HG02763 (cell line): ENCODE measurements around the gene GALNT9.

Experiments
- ATAC-seq: cut with Tn5 transposase; IDR thresholded peaks from one replicate; pipeline ENCODE4 v1.9.1; 2021; ENCODE audit warnings: mild to moderate bottlenecking, moderate library complexity; ENCODE audit not compliant: unreplicated experiment

GALNT9 gene

DNA sequence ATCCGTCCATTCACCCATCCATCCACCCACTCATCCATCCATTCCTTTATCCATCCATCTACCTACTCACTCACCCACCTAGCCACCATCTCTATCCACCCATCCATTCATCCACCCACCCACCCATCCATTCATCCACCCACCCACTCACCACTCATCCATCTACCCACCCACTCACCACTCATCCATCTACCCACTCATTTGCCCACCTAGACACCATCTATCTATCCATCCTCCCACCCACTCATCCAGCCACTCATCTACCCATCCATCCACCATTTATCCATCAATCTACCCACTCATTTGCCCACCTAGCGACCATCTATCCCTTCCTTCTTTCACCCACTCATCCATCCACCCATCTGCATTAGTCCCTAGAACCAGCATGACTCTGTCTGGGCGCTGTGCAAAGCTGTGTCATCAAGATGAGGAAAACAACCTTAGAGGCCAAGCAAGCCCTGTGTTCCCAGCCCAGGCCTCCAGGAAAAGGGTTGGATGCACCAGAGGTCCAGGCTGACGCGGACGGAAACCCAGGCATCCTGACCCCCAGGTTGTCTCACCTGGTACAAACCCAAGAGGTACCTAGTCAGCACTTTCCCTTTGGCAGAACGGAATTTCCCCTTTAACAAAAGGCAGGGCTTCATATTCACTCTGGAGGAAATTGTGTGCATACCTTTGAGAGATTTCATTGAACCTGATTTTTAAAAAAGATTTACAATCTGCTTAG lies 111.4 kb downstream of the GALNT9 start:
- no peak for ATAC-seq

DNA sequence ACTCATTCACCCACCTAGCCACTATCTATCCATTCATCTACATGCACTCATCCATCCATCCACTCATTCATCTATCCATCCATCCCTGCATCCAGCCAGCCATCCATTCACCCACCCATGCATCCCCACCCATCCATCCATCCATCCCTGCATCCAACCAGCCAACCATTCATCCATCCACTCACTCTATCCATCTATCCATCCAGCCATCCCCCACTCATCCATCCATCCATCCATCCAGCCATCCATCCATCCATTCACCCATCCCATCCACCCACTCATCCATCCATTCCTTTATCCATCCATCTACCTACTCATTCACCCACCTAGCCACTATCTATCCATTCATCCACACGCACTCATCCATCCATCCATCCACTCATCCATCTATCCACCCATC lies 112.0 kb downstream of the GALNT9 start:
- no peak for ATAC-seq

DNA sequence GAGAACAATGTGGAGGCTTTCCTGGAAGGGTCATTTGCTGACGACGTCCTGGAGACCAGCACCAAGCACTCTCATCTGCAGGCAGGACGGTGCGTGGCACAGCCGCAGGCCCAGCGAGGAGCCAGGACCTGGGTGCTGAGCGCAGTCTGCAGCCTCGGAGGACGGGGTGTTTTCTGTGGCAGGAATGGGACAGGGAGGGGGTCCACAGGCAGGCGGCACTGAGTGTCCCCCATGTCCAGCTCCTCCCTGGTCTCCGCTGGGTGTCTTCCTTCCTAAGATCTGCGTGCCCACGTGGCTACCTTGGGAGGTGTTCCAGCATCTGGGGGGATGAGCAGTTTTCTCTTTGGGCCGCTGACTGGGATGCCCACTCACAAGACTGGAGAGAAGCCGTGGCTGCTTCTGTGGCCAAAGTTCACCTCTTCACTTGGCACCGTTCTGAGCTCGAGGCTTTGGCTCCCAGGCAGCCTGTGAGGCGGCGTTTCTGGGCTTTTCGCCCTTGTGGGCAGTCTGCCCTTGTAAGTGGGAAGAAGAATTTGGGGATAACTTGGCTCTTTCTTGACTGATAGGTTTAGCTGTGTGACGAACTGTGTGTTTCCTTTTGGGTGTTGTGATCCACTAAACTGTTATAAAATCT lies 112.9 kb downstream of the GALNT9 start:
- no peak for ATAC-seq

DNA sequence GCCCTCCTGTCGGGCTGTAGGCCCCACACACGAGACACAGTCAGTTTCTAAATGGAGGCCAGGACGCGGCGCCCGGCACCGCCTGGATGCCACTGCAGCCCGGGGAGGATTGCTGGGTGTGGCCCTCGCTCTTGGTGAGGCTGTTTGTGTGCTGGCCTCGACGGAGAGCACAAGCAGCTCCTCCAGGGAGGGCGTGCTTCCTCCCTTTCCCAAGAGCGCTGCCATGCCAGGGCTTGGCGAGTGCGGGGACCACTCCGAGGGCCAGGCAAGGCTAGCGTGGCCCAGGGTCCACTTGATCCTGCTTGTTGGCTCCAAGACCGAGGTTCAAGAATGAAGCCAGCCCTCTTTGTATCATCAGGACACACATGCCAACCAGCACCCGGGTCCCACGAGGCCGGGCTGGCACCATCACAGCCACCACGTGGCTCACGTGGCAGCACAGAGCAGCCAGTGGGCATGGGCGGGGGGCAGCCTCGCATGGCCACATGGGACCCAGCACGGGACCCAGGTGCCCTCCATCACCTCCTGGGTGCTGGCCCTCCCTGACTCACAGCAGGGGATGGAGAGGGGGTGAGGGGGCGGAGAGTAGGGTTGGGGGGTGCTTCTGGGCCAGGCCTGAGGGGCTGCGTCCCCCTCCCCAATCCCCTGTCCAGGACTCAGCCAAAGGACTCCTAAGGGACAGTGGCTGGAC lies 113.9 kb downstream of the GALNT9 start:
- no peak for ATAC-seq

DNA sequence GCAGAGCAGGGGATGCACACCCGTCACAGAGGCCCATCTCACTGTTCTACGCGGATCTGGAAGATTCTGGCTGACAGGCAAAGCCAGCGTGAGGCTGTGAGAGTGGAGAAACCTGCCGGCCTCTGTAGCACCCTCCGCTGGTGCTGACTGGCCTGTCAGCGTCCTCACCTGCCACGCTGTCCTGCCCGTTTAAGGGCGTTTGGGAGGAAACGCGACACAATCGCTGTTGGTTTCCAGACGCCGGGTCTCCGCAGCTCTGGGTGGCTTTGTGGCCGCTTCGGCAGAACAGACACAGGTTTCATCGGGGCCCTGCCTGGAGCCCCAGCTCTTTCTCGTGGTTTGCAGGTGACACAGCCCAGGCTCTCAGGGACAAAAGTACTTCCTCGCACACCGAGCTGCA lies 114.5 kb downstream of the GALNT9 start:
- ATAC-seq = no peak

DNA sequence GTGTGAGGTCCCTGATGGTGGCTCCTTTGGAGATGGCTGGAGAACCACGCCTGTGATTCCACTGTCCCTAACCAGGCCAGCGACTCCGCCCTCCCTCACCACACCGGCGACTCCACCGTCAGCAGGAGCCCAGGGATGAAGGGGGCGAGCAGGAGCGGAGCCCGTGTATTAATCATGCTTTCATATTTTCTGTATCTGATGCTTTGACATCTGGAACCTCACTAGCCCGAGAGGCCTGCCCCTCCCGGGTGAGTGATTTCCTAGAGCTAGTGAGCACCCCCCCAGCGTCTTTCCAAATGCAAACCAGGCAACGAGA lies 115.3 kb downstream of the GALNT9 start:
- no peak for ATAC-seq

DNA sequence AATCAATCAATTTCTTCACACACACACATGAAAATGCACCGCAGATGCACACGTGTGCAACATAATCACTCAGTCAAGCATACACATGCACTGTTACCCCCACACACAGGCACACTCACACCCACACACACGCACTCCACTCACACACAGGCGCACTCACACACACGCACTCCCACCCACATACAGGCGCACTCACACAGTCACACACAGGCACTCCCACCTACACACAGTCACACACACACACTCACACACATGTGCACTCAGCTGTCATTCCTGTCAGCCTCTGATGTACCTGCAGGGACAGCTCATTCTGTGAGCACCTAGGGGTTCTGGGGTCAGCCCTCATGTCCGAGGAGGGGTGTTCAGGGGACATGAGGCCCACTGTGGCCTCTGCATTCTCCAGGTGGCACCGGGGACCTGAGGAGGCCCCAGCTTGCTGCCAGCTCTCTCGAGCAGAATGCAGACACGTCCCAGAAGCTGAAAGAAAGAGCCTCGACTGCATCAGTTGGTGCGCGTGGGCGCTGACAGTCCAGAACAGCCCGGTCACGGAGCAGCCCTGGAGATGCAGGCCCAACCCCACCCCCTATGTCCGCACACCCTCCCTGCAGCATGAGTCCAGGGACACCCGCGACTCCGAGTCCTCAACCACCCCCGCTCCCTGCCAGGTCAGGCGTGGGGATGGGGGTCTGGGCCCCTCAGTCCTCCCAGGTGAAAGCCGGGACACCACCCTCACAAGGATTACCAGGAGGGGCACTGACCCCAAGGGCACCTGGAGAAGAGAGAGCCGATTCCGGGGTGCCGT lies 115.8 kb downstream of the GALNT9 start:
- no peak for ATAC-seq

DNA sequence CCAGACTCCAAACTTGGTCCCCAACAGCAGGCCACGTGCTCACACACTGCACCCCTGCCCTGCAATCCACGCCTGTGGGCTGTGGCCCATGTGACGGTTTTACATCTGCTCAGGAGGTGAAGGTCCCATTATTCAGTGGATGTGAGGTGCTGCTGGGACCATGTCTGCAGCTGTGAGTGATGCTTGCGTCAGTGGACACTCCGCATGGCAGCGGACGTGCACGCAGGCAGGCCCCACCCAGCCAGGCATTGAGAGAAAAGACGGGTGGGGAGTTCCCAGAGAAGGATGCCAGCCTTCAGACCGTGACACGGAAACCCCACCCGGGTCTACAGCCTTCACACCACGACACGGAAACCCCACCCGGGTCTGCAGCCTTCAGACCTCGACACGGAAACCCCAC lies 117.6 kb downstream of the GALNT9 start:
- ATAC-seq = no peak

DNA sequence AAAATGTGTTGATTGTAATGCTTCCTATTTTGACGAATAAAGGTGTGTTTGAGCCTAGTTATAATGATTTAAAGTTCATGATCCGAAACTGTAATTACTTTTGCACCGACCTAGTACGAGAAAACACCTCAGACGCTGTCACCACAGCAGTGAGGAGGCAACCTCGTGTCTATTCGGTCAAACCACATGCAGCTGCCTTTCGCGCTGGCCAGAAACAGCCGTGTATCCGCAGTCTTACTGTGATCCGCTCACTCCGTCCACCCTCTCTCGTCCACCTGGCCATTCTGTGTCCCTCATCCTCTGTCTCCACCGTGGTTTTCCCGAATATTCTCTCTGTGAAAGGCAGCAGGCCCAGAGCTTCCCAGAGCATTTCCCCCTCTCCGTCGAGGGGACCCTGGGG lies 118.1 kb downstream of the GALNT9 start:
- no peak for ATAC-seq

DNA sequence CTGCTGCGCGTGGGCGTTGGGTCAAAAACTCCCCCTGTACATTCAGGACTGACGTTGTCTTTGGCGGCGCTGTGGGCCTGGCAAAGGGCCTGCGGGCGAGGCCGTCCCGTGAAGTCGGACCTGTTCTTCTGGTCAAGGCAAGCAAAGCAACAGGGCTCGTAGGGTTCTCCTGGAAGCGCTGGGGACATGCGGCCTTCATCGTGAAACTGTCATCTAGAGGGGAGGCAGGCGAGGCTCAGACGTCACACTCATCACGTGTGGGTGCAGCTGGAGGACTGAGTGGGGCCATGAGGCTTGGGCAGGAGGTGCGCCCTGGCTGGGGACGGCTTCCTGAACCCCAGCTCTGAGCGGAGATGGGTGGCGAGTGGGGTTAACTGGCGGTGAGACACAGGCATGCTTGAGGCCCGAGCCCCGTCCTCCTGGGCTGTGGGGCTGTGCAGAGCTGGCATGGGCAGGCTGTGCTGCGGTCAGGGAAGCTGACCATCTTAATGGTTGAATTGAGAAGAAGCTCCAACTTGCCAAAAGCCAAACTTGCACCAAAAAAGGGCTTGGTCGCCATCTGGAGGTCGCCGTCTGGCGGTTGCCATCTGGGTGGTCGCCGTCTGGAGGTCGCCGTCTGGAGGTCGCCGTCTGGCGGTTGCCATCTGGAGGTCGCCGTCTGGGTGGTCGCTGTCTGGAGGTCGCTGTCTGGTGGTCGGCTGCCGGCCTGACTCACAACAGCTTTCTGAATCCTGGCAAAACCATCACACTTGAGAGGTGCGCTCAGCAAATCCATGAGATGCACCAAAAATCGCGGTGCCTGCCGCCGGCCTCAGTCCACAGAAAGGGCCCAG lies 119.0 kb downstream of the GALNT9 start:
- ATAC-seq = no peak

DNA sequence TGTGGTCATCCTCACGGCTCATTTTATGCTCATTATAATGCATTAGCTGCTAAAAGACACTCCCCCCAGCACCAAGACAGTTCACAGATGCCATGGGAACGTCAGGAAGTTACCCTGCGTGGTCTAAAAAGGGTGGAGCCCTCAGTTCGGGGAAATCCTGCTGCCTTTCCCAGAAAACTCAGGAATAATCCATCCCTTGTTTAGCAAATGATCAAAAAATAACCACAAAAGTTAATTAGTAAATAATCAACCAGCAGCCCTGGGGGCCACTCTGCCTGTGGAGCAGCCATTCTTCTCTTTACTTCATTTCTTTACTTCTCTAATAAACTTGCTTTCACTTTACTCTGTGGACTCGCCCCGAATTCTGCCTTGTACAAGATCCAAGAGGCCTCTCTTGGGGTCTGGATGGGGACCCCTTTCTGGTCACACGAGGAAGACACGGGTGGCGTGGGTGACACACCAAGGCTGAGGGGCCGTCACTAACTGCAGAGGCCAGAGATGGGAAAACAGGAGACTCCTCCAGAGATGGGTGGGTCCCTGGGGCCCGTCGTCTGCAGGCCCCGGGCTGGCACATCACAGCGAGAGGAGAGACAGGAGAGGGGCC lies 119.7 kb downstream of the GALNT9 start:
- ATAC-seq = no peak

DNA sequence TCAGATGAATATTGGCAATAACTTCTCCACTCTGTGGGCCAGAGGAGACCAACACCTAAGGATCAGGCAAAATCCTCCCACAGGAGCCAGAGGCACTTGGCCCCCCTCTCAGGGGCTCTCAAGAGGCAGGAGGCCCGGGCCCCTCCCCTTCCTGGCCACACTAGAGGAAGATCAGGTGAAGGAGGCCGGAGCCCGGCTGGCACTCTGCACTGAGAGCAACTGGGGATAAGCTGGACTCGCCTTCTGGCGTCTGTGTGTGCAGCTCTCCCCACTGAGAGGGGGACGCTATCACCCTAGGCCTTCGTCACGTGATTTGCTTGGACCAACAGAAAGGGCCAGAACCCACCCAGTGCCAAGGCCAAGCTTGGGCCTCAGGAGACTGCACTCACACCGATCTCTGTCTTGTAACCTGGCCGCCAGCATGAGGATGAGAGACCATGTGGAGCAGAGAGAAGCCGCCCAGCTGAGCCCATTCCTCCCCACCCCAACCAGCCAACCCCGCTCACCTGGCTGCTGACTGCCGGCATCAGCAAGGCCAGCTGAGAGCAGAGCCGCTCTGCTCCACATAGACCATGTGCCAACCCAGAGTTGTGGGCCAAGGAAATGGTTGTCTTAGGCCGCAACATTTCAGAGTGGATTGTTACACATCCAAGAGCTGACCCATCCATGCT lies 121.1 kb downstream of the GALNT9 start:
- ATAC-seq = no peak

DNA sequence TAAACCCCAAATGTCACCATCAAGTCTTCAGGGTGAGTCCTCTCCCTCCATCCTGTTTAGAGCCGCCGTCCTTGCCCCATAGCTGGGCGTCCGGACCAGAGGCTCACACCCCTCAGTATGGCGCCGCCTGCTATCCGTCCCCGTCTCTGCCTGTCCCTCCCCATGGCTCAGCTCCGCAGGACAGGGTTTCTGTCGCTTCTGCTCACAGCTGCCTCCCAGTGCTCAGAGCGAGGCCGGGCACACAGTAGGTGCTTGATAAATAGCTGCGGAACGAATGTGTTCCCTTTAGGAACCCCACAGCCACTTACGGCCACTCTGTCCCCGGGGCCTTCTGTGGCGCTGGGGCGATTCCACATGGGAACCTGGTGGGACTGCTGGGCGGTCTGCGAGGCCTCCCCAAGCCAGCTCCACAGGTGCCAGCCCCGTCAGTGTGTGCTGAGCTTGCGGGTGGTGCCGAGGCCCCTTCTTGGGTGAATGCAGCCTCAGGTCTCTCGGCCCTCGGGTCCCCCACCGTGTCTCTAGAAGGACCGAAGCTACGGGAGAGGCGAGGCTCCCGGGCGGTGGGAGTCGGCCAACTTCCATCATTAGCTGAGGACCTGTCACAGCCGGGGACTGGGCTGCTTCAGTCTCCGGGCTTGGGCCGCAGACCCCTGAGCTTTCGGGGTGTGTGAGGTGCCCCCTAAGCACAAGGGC lies 122.2 kb downstream of the GALNT9 start:
- no peak for ATAC-seq

DNA sequence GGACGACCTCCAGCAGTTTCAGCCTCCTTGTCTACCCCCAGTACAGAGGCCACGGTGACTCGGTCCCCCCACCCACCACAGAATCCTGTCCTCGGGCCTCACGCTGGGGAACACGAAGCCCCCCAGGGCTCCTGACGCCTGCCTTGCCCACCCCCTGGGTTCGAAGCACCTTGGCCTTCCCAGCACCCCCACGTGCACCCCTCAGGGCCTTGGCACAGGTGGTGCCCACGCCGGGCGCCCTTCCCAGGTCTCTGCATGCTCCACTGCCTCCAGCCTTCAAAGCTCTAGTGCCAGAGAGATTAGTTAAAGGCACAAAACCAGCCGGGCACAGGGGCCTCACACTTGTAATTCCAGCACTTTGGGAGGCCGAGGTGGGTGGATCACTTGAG lies 123.3 kb downstream of the GALNT9 start:
- ATAC-seq = no peak

DNA sequence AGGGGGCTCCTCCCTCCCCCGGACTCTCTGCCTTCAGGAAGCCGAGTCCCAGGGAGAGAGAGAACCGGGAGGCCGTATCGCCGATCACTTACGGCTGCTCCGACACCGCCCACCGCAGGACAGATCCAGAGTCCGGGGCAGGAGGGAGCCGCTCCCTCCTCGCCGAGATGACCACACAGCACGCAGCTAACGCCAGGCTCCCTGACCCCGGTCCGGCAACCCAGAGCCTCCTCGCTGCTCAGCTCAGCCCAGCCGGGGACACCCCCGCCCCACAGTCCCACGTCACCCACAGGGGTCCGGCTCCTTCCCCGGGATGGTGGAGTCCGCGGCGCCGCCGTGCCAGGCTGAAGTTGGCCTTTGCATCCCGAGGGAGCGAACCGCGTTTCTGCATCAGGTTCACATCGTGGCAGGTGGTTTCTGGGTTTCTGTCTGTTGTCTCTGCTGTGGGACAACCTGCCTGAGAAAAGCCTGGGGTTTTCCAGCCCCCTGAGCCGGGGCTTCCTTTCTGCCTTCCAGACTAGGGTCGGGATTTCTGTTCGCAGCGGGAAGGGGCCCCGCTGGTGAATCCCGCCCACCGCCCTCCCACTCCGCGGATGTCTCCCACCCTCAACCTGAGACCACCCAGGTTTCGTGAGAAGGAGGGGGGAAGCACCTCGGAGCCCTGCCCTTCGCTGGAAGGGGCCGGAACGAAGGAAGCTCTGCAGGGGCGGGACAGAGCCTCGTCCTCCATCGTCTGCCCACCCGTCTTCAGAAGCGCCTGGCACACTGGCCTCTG lies 123.9 kb downstream of the GALNT9 start:
- ATAC-seq = no peak

DNA sequence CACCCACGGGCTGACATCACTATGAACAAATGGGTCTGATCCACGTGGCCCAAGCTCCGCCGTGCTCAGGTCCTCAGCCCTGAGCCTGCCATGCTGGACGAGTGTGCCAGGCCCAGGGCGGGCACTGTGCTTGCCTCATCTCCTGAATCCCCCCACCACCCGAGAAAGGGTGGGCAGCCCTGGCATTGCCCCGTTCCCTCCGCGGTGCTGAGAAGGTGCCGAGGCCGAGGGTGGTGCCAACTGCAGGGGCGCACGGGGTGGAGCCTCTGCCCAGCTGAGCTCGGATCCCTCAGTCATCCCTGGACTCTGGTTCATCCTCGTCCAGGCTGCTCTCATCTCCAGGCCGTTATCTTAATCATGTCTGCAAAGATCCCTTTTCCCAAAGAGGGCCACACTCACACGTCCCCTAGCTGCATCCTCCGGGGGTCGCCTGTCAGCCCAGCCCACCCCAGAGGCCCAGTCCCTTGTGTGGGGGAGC lies 124.6 kb downstream of the GALNT9 start:
- no peak for ATAC-seq

DNA sequence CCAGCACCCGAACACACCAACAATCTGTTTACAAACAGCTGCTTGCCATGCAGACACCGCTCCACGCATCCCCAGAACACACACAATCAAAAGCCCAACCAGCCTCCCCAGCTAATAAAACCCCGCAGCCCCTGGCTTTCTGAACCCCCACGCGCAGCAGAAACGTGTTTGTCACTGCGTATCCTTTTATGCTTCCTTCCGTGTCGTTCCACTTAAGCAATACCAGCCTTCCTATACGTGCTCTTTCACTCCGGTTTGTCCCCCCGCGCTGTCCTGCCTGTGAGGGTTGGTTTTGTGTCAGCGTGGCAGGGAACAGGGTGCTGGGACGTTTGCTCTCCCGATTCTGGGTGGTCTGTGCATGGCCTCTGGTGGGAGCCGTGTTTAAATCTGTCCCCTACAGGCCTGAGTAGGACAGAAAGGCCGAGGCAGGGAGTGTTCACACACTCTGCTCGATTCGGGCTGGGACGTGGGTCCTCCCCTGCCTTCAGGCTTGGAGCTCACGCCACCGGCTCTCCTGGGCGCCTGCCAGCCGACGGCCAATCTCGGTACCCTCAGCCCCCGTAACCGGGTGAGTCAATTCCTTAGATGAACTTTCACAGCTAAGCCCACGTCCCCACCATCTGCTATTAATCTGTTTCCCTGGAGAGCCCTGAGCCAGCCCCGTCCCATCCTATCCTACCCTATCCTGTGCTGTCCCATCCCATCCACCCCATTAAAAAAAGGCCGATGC lies 125.2 kb downstream of the GALNT9 start:
- ATAC-seq = no peak
